Epithelial cell of proximal tubule (primary cell): ENCODE measurements around the gene FGF10. TPM values are rescaled to one million over a fixed set of nuclear protein-coding genes. Genes with fewer than 3 reads are reported as not detected.

Source experiments
- DNase-seq: peaks from one replicate; pipeline ENCODE4 v3.0.0-alpha.2; 2011; ENCODE audit warnings: low read depth
- H3K4me3 ChIP-seq: 2 replicates; pipeline ENCODE4 v1.5.1; 2011; ENCODE audit warnings: low read depth, mild to moderate bottlenecking, low read length
- total RNA-seq: library from RNA; depleted of rRNA; stranded (reverse); fragments of >200 nt; gene quantifications from 2 replicates; pipeline ENCODE4 v1.2.3, GENCODE V29; 2015
- TF ChIP-seq, protein P1 (sequence below): conservative IDR thresholded peaks from 2 replicates; pipeline ENCODE4 v1.5.1; 2012; ENCODE audit warnings: low read depth, mild to moderate bottlenecking, low read length

Gene FGF10
- total RNA-seq = not detected in 2 replicates

DNA sequence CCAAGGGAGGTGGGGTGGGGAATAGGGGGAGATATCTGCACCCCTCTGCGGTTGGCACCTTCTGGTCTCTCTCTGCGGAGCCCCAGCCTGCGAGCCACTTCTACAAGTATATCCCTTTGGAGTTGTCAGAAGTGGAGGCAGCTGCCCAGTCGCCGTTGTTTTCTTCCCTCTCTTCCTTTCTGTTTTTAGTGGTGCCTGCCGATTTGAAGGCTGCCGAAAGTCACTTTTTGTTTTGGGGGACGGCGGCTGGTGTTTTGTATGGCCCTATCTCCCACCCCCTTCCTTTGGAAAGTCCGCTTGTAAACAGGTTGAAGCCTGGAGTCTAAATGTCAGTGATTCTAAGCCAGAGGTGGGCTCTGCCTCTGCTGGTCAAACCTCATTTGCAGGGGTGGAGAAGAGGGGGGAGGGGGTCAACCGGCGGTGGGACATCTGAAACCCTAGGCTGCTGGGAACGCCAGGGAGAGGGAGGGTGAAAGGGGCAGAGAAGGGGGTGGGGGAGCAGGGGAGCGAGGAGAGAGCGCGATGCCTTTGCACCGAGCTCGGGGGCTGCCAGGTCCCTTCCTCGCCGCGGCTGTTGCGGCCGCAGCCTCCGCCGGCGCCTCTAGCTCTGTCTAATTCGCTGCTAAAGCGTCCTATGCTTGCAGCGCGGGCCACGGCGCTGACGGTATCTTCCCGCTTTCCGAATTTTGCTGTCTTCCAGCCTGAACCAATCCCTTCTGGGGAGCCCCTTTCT is at the start of gene FGF10:
TSS of gene FGF10 (minus strand) at position 331 of the 733 bp plus-strand sequence. CDS start 738 bp downstream, outside the sequence.
- H3K4me3 ChIP-seq = peak within 1 kb of the TSS; percentile 47
- TF ChIP-seq, protein P1, sequence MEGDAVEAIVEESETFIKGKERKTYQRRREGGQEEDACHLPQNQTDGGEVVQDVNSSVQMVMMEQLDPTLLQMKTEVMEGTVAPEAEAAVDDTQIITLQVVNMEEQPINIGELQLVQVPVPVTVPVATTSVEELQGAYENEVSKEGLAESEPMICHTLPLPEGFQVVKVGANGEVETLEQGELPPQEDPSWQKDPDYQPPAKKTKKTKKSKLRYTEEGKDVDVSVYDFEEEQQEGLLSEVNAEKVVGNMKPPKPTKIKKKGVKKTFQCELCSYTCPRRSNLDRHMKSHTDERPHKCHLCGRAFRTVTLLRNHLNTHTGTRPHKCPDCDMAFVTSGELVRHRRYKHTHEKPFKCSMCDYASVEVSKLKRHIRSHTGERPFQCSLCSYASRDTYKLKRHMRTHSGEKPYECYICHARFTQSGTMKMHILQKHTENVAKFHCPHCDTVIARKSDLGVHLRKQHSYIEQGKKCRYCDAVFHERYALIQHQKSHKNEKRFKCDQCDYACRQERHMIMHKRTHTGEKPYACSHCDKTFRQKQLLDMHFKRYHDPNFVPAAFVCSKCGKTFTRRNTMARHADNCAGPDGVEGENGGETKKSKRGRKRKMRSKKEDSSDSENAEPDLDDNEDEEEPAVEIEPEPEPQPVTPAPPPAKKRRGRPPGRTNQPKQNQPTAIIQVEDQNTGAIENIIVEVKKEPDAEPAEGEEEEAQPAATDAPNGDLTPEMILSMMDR = no peak
- no peak for DNase-seq

DNA sequence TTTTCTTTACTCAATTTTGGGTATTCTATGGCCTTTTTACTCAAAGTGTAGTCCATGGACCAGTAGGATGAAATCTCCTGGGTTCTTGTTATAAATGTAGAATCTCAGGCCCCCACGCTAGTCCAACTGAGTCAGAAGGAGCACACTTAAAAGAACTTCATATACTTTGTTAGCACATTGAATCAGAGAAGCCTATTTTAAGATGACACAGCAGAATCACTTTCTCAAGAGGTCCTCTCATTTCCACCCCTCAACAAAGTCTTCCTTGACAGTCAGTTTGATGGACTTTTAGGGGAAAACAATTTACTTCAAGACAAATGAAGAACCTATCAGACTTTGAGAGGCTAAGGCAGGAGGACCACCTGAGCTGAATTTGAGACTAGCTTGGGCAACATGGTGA is 37.7 kb upstream of the FGF10 start:
- TF ChIP-seq, protein P1 = no peak
- DNase-seq = no peak
- H3K4me3 ChIP-seq = no peak overlapping the region

DNA sequence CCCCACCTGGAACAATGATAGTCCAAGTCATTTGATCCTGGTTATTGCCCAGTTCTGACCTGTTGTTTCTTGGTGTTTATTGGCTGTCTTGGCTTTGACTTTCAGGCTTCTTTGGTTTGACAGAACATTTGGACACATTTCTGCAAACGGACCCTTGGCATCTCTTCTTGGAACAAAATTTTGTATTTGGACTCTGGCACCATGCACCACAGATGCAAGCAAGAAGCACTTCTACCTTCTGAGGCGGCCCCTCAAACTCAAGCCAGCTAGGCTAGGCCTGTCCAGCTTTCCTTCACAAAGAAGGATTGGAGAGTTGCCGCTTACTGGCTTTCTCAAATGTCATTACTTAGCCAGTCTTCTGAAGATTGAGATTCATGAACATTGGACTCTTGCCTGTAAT is 23.1 kb upstream of the FGF10 start:
- TF ChIP-seq, protein P1 = no peak
- no peak overlapping the region for H3K4me3 ChIP-seq
- no peak for DNase-seq

DNA sequence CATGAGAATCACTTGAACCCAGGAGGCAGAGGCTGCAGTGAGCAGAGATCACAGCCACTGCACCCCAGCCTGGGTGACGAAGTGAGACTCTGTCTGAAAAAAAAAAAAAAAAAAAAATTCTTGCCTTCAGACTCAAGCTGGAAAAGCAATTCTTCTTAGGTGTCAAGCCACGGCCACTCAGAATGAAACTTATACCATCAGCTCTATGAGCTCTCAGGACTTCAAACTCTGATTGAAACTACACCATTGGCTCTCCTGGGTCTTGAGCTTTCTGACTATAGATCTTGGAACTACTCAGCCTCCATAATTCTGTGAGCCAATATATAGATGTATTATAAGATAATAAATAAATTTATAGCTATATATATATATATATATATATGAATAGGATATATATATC is 12.9 kb upstream of the FGF10 start:
- H3K4me3 ChIP-seq = no peak overlapping the region
- no peak for DNase-seq
- TF ChIP-seq, protein P1 = no peak

DNA sequence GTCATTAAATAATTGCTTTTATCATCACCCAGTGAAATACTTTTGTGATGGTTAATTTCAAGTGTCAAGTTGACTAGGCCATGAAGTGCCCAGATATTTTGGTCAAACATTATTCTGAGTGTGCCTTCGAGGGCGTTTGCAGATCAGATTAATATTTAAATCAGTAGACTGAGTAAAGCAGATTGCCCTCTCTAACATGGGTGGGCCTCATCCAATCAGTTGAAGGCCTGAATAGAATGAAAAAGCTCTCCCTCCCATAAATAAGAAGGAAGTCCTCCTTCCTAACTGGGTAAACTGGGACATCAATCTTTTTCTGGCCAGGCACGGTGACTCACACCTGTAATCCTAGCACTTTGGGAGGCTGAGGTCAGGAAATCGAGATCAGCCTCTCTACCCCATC is 12.4 kb upstream of the FGF10 start:
- H3K4me3 ChIP-seq = no peak overlapping the region
- TF ChIP-seq, protein P1 = no peak
- no peak for DNase-seq

DNA sequence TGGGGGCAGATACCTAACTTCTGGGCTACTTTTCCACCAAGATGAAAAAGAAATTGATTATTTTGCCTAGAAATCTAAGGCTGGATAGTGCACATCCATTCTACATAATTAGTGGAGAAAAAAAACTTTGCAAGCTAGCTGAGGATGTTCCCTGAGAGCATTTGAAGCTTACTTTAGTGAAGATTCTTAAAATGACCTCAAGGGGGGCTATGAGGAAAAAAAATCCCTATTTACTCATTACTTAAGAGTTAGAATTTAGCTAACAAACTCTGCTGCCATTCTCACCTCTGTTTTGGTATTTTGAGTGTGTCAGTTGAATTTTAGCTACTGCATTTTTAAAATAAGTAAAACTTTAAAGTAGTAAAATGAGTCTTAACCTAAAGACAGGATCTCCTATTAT is 9.2 kb upstream of the FGF10 start:
- no peak overlapping the region for H3K4me3 ChIP-seq
- TF ChIP-seq, protein P1 = no peak
- no peak for DNase-seq

DNA sequence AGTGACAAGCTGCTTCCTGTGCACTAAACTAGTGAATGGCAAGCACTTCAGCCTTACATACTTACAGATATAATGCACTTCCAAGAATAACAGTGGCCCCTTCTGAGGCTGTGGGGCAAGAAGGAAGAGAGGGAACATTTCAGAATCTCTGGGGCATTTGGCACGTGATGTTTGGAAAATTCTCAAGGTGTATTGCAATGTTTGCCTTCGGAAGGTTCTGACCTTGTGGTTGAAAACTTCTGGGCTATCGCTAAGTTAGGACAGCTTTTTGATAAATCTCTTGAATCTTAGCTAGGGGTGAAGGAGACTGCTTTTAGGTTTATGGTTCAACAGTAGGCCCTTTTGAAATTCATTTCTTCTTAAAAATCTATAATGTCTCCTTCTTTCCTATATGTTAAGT is 7.1 kb upstream of the FGF10 start:
- TF ChIP-seq, protein P1 = no peak
- H3K4me3 ChIP-seq = no peak overlapping the region
- no peak for DNase-seq
